HG03558 (cell line): ENCODE results near the gene AQP12A.

ENCODE experiments used
- ATAC-seq: cut with Tn5 transposase; IDR thresholded peaks from one replicate; pipeline ENCODE4 v1.9.1; 2021; ENCODE audit warnings: moderate number of reproducible peaks; ENCODE audit not compliant: unreplicated experiment; ENCODE audit errors: extremely low read depth

AQP12A gene

GRCh38 chr2:240703417-240704341, 12.0 kb downstream of the AQP12A start:
- ATAC-seq: no peak

GRCh38 chr2:240704651-240705050, 13.0 kb downstream of the AQP12A start:
- no peak for ATAC-seq

GRCh38 chr2:240705204-240705791, 13.6 kb downstream of the AQP12A start:
- no peak for ATAC-seq

GRCh38 chr2:240707043-240707756, 15.5 kb downstream of the AQP12A start:
- ATAC-seq: no peak

- ATAC-seq: no peak
These were observed 16.2 kb downstream of the AQP12A start for GRCh38 chr2:240707821-240708220.

- no peak for ATAC-seq
These were observed 16.8 kb downstream of the AQP12A start for GRCh38 chr2:240708457-240708856.

GRCh38 chr2:240711296-240711695, 19.6 kb downstream of the AQP12A start:
- no peak for ATAC-seq

- ATAC-seq: no peak
These were observed 20.0 kb downstream of the AQP12A start for GRCh38 chr2:240711701-240712100.

GRCh38 chr2:240712121-240712520, 20.5 kb downstream of the AQP12A start:
- no peak for ATAC-seq

- ATAC-seq: no peak
These were observed 21.6 kb downstream of the AQP12A start for GRCh38 chr2:240713071-240713927.

GRCh38 chr2:240713928-240714746, 22.5 kb downstream of the AQP12A start:
- ATAC-seq: no peak

- no peak for ATAC-seq
These were observed 23.4 kb downstream of the AQP12A start for GRCh38 chr2:240714747-240715725.

GRCh38 chr2:240716130-240716798, 24.6 kb downstream of the AQP12A start:
- ATAC-seq: no peak

- ATAC-seq: no peak
These were observed 25.5 kb downstream of the AQP12A start for GRCh38 chr2:240717181-240717641.

- no peak for ATAC-seq
These were observed 26.3 kb downstream of the AQP12A start for GRCh38 chr2:240717681-240718581.

- no peak for ATAC-seq
These were observed 27.3 kb downstream of the AQP12A start for GRCh38 chr2:240718896-240719490.
